HepG2 (cell line): Measurements from ENCODE around the gene SCN8A. TPM values are rescaled to one million over a fixed set of nuclear protein-coding genes. Genes with fewer than 3 reads are reported as not detected.
A peak's percentile ranks its signal among the peaks of the same experiment; 100 is the strongest.

Experiments used
- E2F5 ChIP-seq: sonication (generic); formaldehyde crosslinking; conservative IDR thresholded peaks from 2 replicates; pipeline ENCODE4 v1.4.0; 2020; ENCODE audit warnings: missing genetic modification reagents
- JUN ChIP-seq: sonication (generic); formaldehyde crosslinking; IDR thresholded peaks from 2 replicates; pipeline ENCODE4 v1.4.0; 2020; ENCODE audit warnings: mild to moderate bottlenecking, missing genetic modification reagents
- KLF12 ChIP-seq: sonication (generic); formaldehyde crosslinking; IDR thresholded peaks from 2 replicates; pipeline ENCODE4 v1.4.0; 2020; ENCODE audit warnings: missing genetic modification reagents, borderline replicate concordance
- SIX4 ChIP-seq: sonication (generic); formaldehyde crosslinking; IDR thresholded peaks from 2 replicates; pipeline ENCODE4 v1.4.0; 2020; ENCODE audit warnings: missing genetic modification reagents
- SMC3 ChIP-seq: IDR thresholded peaks from 2 replicates; pipeline ENCODE4 v1.6.1; 2011; ENCODE audit warnings: low read length, improper control_type of control experiment
- U2AF2 ChIP-seq: fragments of 200-400 bp; formaldehyde crosslinking; IDR thresholded peaks from 2 replicates; pipeline ENCODE4 v1.6.1; 2017; ENCODE audit warnings: low read depth, mild to moderate bottlenecking, low read length
- ZFYVE20 ChIP-seq: sonication (generic); formaldehyde crosslinking; IDR thresholded peaks from 2 replicates; pipeline ENCODE4 v1.8.0; 2023; ENCODE audit warnings: low read depth, mild to moderate bottlenecking, moderate library complexity, missing genetic modification reagents, borderline replicate concordance
- ZKSCAN5 ChIP-seq: sonication (generic); formaldehyde crosslinking; IDR thresholded peaks from 2 replicates; pipeline ENCODE4 v1.5.1; 2020; ENCODE audit warnings: mild to moderate bottlenecking, missing genetic modification reagents
- ZNF574 ChIP-seq: sonication (generic); formaldehyde crosslinking; IDR thresholded peaks from 2 replicates; pipeline ENCODE4 v1.4.0; 2020; ENCODE audit warnings: missing genetic modification reagents
- polyA plus RNA-seq, 8 experiments: library from polyadenylated mRNA; depleted of rRNA in 3 of 8; stranded (reverse) in 7 of 8; unstranded in 1 of 8; fragments of >200 nt; fragmentation: Illumina TruSeq in 4 of 8; extraction: Trizol in 4 of 8; gene quantifications; 2 replicates each; pipeline versions ENCODE4 v1.2.1 to v1.2.3, GENCODE V29; 2011 to 2016; ENCODE audit warnings: low read depth in 4 of 8, missing spikeins in 1 of 8, mixed read lengths in 1 of 8; ENCODE audit not compliant: insufficient read depth in 1 of 8
- total RNA-seq, 5 experiments: library from RNA; depleted of rRNA; stranded (reverse); fragments of >200 nt; fragmentation: Illumina TruSeq; extraction: Trizol; gene quantifications; 2 replicates each; pipeline ENCODE4 v1.2.3, GENCODE V29; 2016; ENCODE audit warnings: low read depth in 1 of 5
- TF ChIP-seq, protein P1 (sequence below), 2 experiments: fragments of 450-650 bp in 1 of 2; sonication (generic) in 1 of 2; formaldehyde crosslinking in 1 of 2; IDR thresholded peaks; 2 replicates each; pipeline versions ENCODE4 v1.6.1 to v1.8.0; 2016 to 2022; ENCODE audit warnings: antibody characterized with exemption in 1 of 2, mild to moderate bottlenecking in 1 of 2, missing genetic modification reagents in 1 of 2
- TF ChIP-seq, protein P2 (sequence below): sonication (generic); formaldehyde crosslinking; IDR thresholded peaks from 2 replicates; pipeline ENCODE4 v1.5.1; 2020; ENCODE audit warnings: missing genetic modification reagents, mild to moderate bottlenecking, borderline replicate concordance

Gene SCN8A
- total and polyA plus RNA-seq, 2 of the 13 experiments (the other 11 are each of a cell fraction or from before 2014, with no cell fraction given): 0.57 to 1.4 TPM

GRCh38 chr12:51814311-51815088, 223.5 kb downstream of the SCN8A start (continued):
- TF ChIP-seq, protein P1, sequence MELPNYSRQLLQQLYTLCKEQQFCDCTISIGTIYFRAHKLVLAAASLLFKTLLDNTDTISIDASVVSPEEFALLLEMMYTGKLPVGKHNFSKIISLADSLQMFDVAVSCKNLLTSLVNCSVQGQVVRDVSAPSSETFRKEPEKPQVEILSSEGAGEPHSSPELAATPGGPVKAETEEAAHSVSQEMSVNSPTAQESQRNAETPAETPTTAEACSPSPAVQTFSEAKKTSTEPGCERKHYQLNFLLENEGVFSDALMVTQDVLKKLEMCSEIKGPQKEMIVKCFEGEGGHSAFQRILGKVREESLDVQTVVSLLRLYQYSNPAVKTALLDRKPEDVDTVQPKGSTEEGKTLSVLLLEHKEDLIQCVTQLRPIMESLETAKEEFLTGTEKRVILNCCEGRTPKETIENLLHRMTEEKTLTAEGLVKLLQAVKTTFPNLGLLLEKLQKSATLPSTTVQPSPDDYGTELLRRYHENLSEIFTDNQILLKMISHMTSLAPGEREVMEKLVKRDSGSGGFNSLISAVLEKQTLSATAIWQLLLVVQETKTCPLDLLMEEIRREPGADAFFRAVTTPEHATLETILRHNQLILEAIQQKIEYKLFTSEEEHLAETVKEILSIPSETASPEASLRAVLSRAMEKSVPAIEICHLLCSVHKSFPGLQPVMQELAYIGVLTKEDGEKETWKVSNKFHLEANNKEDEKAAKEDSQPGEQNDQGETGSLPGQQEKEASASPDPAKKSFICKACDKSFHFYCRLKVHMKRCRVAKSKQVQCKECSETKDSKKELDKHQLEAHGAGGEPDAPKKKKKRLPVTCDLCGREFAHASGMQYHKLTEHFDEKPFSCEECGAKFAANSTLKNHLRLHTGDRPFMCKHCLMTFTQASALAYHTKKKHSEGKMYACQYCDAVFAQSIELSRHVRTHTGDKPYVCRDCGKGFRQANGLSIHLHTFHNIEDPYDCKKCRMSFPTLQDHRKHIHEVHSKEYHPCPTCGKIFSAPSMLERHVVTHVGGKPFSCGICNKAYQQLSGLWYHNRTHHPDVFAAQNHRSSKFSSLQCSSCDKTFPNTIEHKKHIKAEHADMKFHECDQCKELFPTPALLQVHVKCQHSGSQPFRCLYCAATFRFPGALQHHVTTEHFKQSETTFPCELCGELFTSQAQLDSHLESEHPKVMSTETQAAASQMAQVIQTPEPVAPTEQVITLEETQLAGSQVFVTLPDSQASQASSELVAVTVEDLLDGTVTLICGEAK (IDR thresholded peaks at IDR 0.05): no peak
- TF ChIP-seq, protein P1 (CRISPR knock-in tag; IDR thresholded peaks at IDR 0.05): no peak
- TF ChIP-seq E2F5: no peak
- no peak; the same call in 1 of the 2 replicates for TF ChIP-seq KLF12 (CRISPR knock-in tag)
- TF ChIP-seq ZKSCAN5 (CRISPR knock-in tag): no peak
- TF ChIP-seq, protein P2, sequence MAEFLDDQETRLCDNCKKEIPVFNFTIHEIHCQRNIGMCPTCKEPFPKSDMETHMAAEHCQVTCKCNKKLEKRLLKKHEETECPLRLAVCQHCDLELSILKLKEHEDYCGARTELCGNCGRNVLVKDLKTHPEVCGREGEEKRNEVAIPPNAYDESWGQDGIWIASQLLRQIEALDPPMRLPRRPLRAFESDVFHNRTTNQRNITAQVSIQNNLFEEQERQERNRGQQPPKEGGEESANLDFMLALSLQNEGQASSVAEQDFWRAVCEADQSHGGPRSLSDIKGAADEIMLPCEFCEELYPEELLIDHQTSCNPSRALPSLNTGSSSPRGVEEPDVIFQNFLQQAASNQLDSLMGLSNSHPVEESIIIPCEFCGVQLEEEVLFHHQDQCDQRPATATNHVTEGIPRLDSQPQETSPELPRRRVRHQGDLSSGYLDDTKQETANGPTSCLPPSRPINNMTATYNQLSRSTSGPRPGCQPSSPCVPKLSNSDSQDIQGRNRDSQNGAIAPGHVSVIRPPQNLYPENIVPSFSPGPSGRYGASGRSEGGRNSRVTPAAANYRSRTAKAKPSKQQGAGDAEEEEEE (CRISPR knock-in tag): no peak
- peak; percentile 68; the same call in 1 of the 2 replicates for TF ChIP-seq ZFYVE20 (CRISPR knock-in tag)
- TF ChIP-seq U2AF2: no peak
- TF ChIP-seq SIX4 (CRISPR knock-in tag): no peak
- no peak for TF ChIP-seq JUN (CRISPR knock-in tag)
- TF ChIP-seq SMC3: no peak; the same call in 1 of the 2 replicates
- peak; percentile 94 for TF ChIP-seq ZNF574
